ENCODE results near the gene PRKN.

- TF ChIP-seq EZH2 (IDR thresholded peaks at IDR 0.05; ENCODE audit: insufficient read depth, poor library complexity, severe bottlenecking), result no peak
- no peak for TF ChIP-seq EZH2phosphoT487 (IDR thresholded peaks at IDR 0.05; ENCODE audit: insufficient read depth, low read depth)
Observed at GRCh38 chr6:162722226-162722625, 5.3 kb downstream of the PRKN start.
